Neuronal stem cell (in vitro differentiated cells): ENCODE data around the gene SOX18.
A peak's percentile ranks its signal among the peaks of the same experiment; 100 is the strongest.
"Not testable (repeated sequence)": the region's sequence is repeated elsewhere in the genome, so short reads cannot be mapped to it uniquely, and the experiment has no call there.

Source experiments
- DNase-seq: peaks from one replicate; pipeline ENCODE4 v3.0.0-alpha.2; 2013; ENCODE audit warnings: low spot score
- H2AFZ ChIP-seq: one replicate; pipeline ENCODE4 v1.6.1; 2013; ENCODE audit warnings: mild to moderate bottlenecking, low read length, inconsistent platforms
- H2AK5ac ChIP-seq: 2 replicates; pipeline ENCODE4 v1.6.1; 2013; ENCODE audit warnings: low read depth, mild to moderate bottlenecking, inconsistent platforms, low read length, moderate library complexity, mixed read lengths
- H2BK120ac ChIP-seq: 2 replicates; pipeline ENCODE4 v1.6.1; 2013; ENCODE audit warnings: low read depth, mild to moderate bottlenecking, inconsistent platforms, low read length, moderate library complexity, mixed read lengths
- H2BK12ac ChIP-seq: one replicate; pipeline ENCODE4 v1.6.1; 2013; ENCODE audit warnings: low read length, inconsistent platforms
- H2BK15ac ChIP-seq: 2 replicates; pipeline ENCODE4 v1.6.1; 2013; ENCODE audit warnings: mild to moderate bottlenecking, low read length, inconsistent platforms, mixed read lengths
- H2BK5ac ChIP-seq: one replicate; pipeline ENCODE4 v1.6.1; 2013; ENCODE audit warnings: inconsistent platforms, mild to moderate bottlenecking, low read length, moderate library complexity
- H3K14ac ChIP-seq: one replicate; pipeline ENCODE4 v1.6.1; 2013; ENCODE audit warnings: low read length, inconsistent platforms
- H3K18ac ChIP-seq: 2 replicates; pipeline ENCODE4 v1.6.1; 2013; ENCODE audit warnings: low read length, inconsistent platforms
- H3K23ac ChIP-seq: 2 replicates; pipeline ENCODE4 v1.6.1; 2013; ENCODE audit warnings: low read depth, mild to moderate bottlenecking, mixed read lengths, low read length, inconsistent platforms; ENCODE audit not compliant: poor library complexity
- H3K27ac ChIP-seq: replicated peaks from 3 replicates; pipeline ENCODE4 v1.5.1; 2013; ENCODE audit warnings: low read length, inconsistent platforms
- H3K27me3 ChIP-seq, 3 experiments: 2 replicates each; pipeline ENCODE4 v1.6.1; 2013; ENCODE audit warnings: low read length in 3 of 3, mild to moderate bottlenecking in 2 of 3, inconsistent platforms in 1 of 3, low read depth in 1 of 3, mixed read lengths in 1 of 3, moderate library complexity in 1 of 3; ENCODE audit not compliant: control insufficient read depth in 3 of 3, insufficient read depth in 3 of 3
- H3K36me3 ChIP-seq, 2 donors: replicated peaks in 1 of 2; 2 replicates each; pipeline ENCODE4 v1.6.1; 2013; ENCODE audit warnings: low read length in 2 of 2; ENCODE audit not compliant: control insufficient read depth in 2 of 2, insufficient read depth in 2 of 2
- H3K4ac ChIP-seq: 2 replicates; pipeline ENCODE4 v1.6.1; 2013; ENCODE audit warnings: inconsistent platforms, mild to moderate bottlenecking, low read length, moderate library complexity
- H3K4me1 ChIP-seq, 2 donors: 1 replicate in 1 of 2; 2 replicates in 1 of 2; pipeline ENCODE4 v1.6.1; 2013; ENCODE audit warnings: low read length in 2 of 2, low read depth in 1 of 2; ENCODE audit not compliant: control insufficient read depth in 2 of 2, insufficient read depth in 1 of 2
- H3K4me2 ChIP-seq: one replicate; pipeline ENCODE4 v1.6.1; 2013; ENCODE audit warnings: mild to moderate bottlenecking, low read length, inconsistent platforms; ENCODE audit not compliant: insufficient read depth, poor library complexity, severe bottlenecking
- H3K4me3 ChIP-seq, 2 donors: 2 replicates each; pipeline ENCODE4 v1.5.1; 2013; ENCODE audit warnings: low read length in 2 of 2, mild to moderate bottlenecking in 2 of 2, inconsistent platforms in 1 of 2, moderate library complexity in 1 of 2
- H3K79me1 ChIP-seq: one replicate; pipeline ENCODE4 v1.6.1; 2013; ENCODE audit warnings: low read depth, mild to moderate bottlenecking, inconsistent platforms, low read length, moderate library complexity
- H3K9ac ChIP-seq: one replicate; pipeline ENCODE4 v1.6.1; 2013; ENCODE audit warnings: mild to moderate bottlenecking, low read depth, low read length, inconsistent platforms; ENCODE audit not compliant: poor library complexity
- H3K9me3 ChIP-seq, 2 donors: replicated peaks in 1 of 2; 2 replicates each; pipeline versions ENCODE3 to v1.6.1; 2013; ENCODE audit warnings: low read length in 2 of 2, mild to moderate bottlenecking in 2 of 2, inconsistent platforms in 1 of 2, low read depth in 1 of 2, mixed read lengths in 1 of 2, moderate library complexity in 1 of 2; ENCODE audit not compliant: control insufficient read depth in 2 of 2, insufficient read depth in 1 of 2
- H4K8ac ChIP-seq: one replicate; pipeline ENCODE4 v1.6.1; 2013; ENCODE audit warnings: low read depth, mild to moderate bottlenecking, inconsistent platforms, low read length, moderate library complexity
- H4K91ac ChIP-seq: one replicate; pipeline ENCODE4 v1.6.1; 2013; ENCODE audit warnings: low read length, low read depth, mild to moderate bottlenecking, inconsistent platforms; ENCODE audit not compliant: poor library complexity
- WGBS, 2 donors: extraction: QIAGEN DNeasy Blood & Tissue Kit; methylation state at CpG; one replicate each; pipeline ENCODE4 v1.1.7; 2013; ENCODE audit warnings: missing lambda C conversion rate in 2 of 2, mixed read lengths in 1 of 2; ENCODE audit not compliant: insufficient read length in 2 of 2, insufficient replicate concordance in 1 of 2; ENCODE audit errors: extremely low coverage in 2 of 2; 5-methylcytosine and 5-hydroxymethylcytosine counted together

The SOX18 gene

DNA sequence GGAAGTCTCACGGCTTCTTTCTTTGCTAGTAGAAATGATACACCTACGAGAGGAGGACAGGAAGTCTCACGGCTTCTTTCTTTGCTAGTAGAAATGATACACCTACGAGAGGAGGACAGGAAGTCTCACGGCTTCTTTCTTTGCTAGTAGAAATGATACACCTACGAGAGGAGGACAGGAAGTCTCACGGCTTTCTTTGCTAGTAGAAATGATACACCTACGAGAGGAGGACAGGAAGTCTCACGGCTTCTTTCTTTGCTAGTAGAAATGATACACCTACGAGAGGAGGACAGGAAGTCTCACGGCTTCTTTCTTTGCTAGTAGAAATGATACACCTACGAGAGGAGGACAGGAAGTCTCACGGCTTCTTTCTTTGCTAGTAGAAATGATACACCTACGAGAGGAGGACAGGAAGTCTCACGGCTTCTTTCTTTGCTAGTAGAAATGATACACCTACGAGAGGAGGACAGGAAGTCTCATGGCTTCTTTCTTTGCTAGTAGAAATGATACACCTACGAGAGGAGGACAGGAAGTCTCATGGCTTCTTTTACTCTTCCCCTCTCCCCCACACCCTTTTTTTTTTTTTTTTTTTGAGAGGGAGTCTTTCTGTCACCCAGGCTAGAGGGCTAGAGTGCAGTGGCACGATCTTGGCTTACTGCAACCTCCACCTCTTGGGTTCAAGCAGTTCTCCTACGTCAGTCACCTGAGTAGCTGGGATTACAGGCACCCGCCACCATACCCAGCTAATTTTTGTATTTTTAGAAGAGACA is 36.9 kb downstream of the SOX18 start:
- not testable (repeated sequence) for H3K4me1 ChIP-seq, H3K4ac ChIP-seq

DNA sequence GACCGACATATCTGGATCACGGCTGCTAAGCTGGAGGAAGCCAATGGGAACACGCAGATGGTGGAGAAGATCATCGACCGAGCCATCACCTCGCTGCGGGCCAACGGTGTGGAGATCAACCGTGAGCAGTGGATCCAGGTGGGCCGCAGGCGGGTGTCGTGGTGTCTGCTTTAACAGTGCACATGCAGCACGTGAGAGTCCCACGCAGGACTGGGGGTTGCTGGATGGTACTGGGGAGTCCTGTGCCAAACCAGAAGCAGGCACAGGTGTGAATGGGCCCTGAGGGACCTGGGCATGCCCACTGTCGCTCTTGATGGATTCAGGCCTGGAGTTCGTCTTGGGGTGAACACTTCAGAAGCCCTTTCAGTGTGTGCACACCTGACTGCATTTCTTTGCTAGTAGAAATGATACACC is 38.1 kb downstream of the SOX18 start:
- peaks cover 44 to 85% of the 10 kb centered on the region in 2 donors for H3K36me3 ChIP-seq
- peaks cover 4 to 11% of the 10 kb centered on the region in 2 donors for H3K9me3 ChIP-seq
- H3K27ac ChIP-seq, result no peak overlapping the region
- H2AFZ ChIP-seq, result no peak overlapping the region
- DNase-seq, result no peak
- H3K79me1 ChIP-seq, result peaks cover 6% of the 10 kb centered on the region
- H3K14ac ChIP-seq, result no peak overlapping the region
- no peak overlapping the region for H3K4ac ChIP-seq
- H3K27me3 ChIP-seq, result no peaks in the 10 kb centered on the region
- H3K4me1 ChIP-seq, result no peaks in the 10 kb centered on the region
- no peak overlapping the region for H2AK5ac ChIP-seq
- H3K23ac ChIP-seq, result no peak overlapping the region
- no peak overlapping the region for H3K18ac ChIP-seq
- no peak overlapping the region for H2BK120ac ChIP-seq
- no peak overlapping the region for H2BK15ac ChIP-seq
- no peak overlapping the region for H3K9ac ChIP-seq
- H4K8ac ChIP-seq, result no peak overlapping the region
- WGBS, 2 donors, result no CpG with 5 or more reads among the region's 16 CpGs
- no peak overlapping the region for H4K91ac ChIP-seq
- H3K4me3 ChIP-seq, result no peak overlapping the region
- no peak overlapping the region for H3K4me2 ChIP-seq
- no peak overlapping the region for H2BK12ac ChIP-seq
- H2BK5ac ChIP-seq, result no peak overlapping the region

More for the DNA sequence above, 36.9 kb downstream of the SOX18 start:
- H4K8ac ChIP-seq, H2AFZ ChIP-seq, H2BK120ac ChIP-seq, H3K18ac ChIP-seq, H2BK12ac ChIP-seq, H4K91ac ChIP-seq, H3K14ac ChIP-seq, H2AK5ac ChIP-seq, H3K9ac ChIP-seq, H3K27me3 ChIP-seq, H3K27ac ChIP-seq, H3K4me3 ChIP-seq, H3K23ac ChIP-seq, H2BK5ac ChIP-seq, DNase-seq, H3K79me1 ChIP-seq, H3K4me2 ChIP-seq, H2BK15ac ChIP-seq: not testable (repeated sequence)
- WGBS, 2 donors, result no CpG with 5 or more reads among the region's 20 CpGs
- peaks cover 2 to 11% of the 10 kb centered on the region in 2 donors for H3K9me3 ChIP-seq
- H3K36me3 ChIP-seq, result peaks cover 42 to 82% of the 10 kb centered on the region in 2 donors

DNA sequence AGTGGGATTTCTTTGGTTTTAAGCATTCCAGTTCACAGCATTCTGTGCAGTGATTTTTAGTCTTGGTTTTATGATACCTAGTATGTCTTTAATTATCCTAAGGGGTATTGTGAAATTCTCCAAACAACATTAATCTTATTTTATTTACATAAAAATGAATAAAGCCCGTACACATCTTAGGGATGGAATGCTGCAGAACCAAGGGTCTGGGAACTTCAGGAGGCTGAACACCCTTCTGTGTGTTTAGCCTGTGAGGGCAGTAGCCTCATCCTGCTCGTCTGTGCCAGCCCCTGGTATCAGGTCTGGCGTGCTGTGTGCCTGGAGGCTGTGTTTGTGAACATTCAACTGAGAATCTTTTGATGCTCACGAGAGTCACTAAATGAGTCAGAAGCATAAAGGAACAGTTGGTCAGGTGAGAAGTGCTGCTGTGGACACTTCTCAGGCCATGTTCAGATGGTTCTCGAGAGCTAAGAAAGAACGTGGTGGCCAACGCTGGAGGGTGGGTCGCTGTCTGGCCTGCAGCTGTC is 38.7 kb downstream of the SOX18 start:
- no peak overlapping the region for H3K14ac ChIP-seq
- no peak overlapping the region for H3K4me3 ChIP-seq
- no peak overlapping the region for H2BK12ac ChIP-seq
- H3K4me1 ChIP-seq, result no peaks in the 10 kb centered on the region
- no peak overlapping the region for H2BK15ac ChIP-seq
- H2BK120ac ChIP-seq, result no peak overlapping the region
- H2BK5ac ChIP-seq, result no peak overlapping the region
- no peak overlapping the region for H3K4ac ChIP-seq
- no peak overlapping the region for H4K8ac ChIP-seq
- no peak overlapping the region for H3K27ac ChIP-seq
- WGBS, 2 donors, result no CpG with 5 or more reads among the region's 8 CpGs
- H3K4me2 ChIP-seq, result no peak overlapping the region
- H3K27me3 ChIP-seq, result no peaks in the 10 kb centered on the region
- no peak overlapping the region for H2AK5ac ChIP-seq
- no peak overlapping the region for H3K9ac ChIP-seq
- no peak overlapping the region for H3K23ac ChIP-seq
- peaks cover 6% of the 10 kb centered on the region for H3K79me1 ChIP-seq
- no peak overlapping the region for H3K18ac ChIP-seq
- no peak overlapping the region for H2AFZ ChIP-seq
- no peak overlapping the region for H4K91ac ChIP-seq
- no peak for DNase-seq
- H3K36me3 ChIP-seq, result peaks cover 46 to 85% of the 10 kb centered on the region in 2 donors
- H3K9me3 ChIP-seq, result peaks cover 4 to 11% of the 10 kb centered on the region in 2 donors

DNA sequence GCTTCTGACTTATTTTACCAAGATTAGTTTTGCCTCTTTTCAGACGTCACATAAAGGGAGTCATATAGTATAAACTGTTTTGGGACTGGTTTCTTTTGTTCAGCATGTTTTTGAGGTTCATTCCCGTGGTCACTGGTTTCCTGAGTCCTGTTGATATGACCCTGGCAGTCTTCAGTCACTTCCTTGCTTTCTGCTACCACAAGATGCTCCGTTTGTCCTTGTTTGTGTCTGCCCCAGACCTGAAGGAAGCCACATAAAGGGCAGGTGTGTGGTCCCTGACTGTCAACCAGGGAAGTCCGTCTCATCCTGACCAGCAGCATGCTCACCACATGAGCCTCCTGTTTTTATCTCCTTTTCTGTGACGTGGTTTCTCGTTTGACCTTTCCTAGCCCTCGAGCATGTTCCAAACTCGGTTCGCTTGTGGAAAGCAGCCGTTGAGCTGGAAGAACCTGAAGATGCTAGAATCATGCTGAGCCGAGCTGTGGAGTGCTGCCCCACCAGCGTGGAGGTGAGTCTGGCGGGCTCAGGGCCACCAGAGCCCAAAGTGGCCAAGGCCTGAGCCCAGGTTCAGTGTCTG is 39.5 kb downstream of the SOX18 start:
- H3K36me3 ChIP-seq, result peaks cover 44 to 85% of the 10 kb centered on the region in 2 donors
- H2AFZ ChIP-seq, result no peak overlapping the region
- no CpG with 5 or more reads among the region's 13 CpGs for WGBS, 2 donors

More for the DNA sequence above, 39.5 kb downstream of the SOX18 start:
- H3K4me3 ChIP-seq, result no peak overlapping the region
- DNase-seq, result no peak
- H2BK5ac ChIP-seq, result no peak overlapping the region
- H3K23ac ChIP-seq, result peak overlapping the region; percentile 17
- no peak overlapping the region for H3K4ac ChIP-seq
- no peak overlapping the region for H4K91ac ChIP-seq
- H3K27ac ChIP-seq, result no peak overlapping the region
- no peak overlapping the region for H2BK120ac ChIP-seq
- H3K4me1 ChIP-seq, result no peaks in the 10 kb centered on the region
- H4K8ac ChIP-seq, result no peak overlapping the region
- peaks cover 2% of the 10 kb centered on the region for H3K79me1 ChIP-seq
- H3K14ac ChIP-seq, result no peak overlapping the region
- H3K9me3 ChIP-seq, result peaks cover 4 to 11% of the 10 kb centered on the region in 2 donors
- H2BK15ac ChIP-seq, result no peak overlapping the region
- H3K18ac ChIP-seq, result no peak overlapping the region
- no peak overlapping the region for H2AK5ac ChIP-seq
- no peak overlapping the region for H2BK12ac ChIP-seq
- no peak overlapping the region for H3K9ac ChIP-seq
- no peak overlapping the region for H3K4me2 ChIP-seq
- H3K27me3 ChIP-seq, result no peaks in the 10 kb centered on the region
